Ishikawa (cell line): ENCODE results near the gene KIAA1549.

Experiments
- CEBPB ChIP-seq: IDR thresholded peaks from 2 replicates; pipeline ENCODE4 v1.6.1; 2012
- CREB1 ChIP-seq: IDR thresholded peaks from 2 replicates; pipeline ENCODE4 v1.6.1; 2012; ENCODE audit warnings: low read depth
- EGR1 ChIP-seq: IDR thresholded peaks from 2 replicates; pipeline ENCODE4 v1.6.1; 2012
- EP300 ChIP-seq: IDR thresholded peaks from 2 replicates; pipeline ENCODE4 v1.6.1; 2012; ENCODE audit warnings: borderline replicate concordance
- FOXM1 ChIP-seq: IDR thresholded peaks from 2 replicates; pipeline ENCODE4 v1.6.1; 2012; ENCODE audit warnings: low read depth, borderline replicate concordance
- MAX ChIP-seq: IDR thresholded peaks from 2 replicates; pipeline ENCODE4 v1.6.1; 2012
- NFIC ChIP-seq: IDR thresholded peaks from 2 replicates; pipeline ENCODE4 v1.6.1; 2012
- RAD21 ChIP-seq: IDR thresholded peaks from 2 replicates; pipeline ENCODE4 v1.6.1; 2012; ENCODE audit warnings: low read depth
- REST ChIP-seq: IDR thresholded peaks from 2 replicates; pipeline ENCODE4 v1.6.1; 2012; ENCODE audit warnings: low read depth, mild to moderate bottlenecking
- TAF1 ChIP-seq: IDR thresholded peaks from 2 replicates; pipeline ENCODE4 v1.6.1; 2012; ENCODE audit warnings: low read depth, mild to moderate bottlenecking
- TCF12 ChIP-seq: IDR thresholded peaks from 2 replicates; pipeline ENCODE4 v1.6.1; 2012; ENCODE audit warnings: low read depth
- TEAD4 ChIP-seq: IDR thresholded peaks from 2 replicates; pipeline ENCODE4 v1.6.1; 2012
- USF1 ChIP-seq: IDR thresholded peaks from 2 replicates; pipeline ENCODE4 v1.6.1; 2012
- YY1 ChIP-seq: IDR thresholded peaks from 2 replicates; pipeline ENCODE4 v1.6.1; 2012; ENCODE audit warnings: low read depth
- ZBTB7A ChIP-seq: IDR thresholded peaks from 2 replicates; pipeline ENCODE4 v1.6.1; 2012; ENCODE audit warnings: low read depth

Gene KIAA1549

GRCh38 chr7:138801256-138801655 lies 179.9 kb downstream of the KIAA1549 start:
- no peak for TF ChIP-seq RAD21
- TF ChIP-seq REST = no peak
- no peak for TF ChIP-seq EP300

GRCh38 chr7:138799336-138800000 lies 181.7 kb downstream of the KIAA1549 start:
- TF ChIP-seq TCF12 (no peak), REST (no peak), FOXM1 (no peak), MAX (no peak), ZBTB7A (no peak), TEAD4 (no peak), USF1 (no peak), TAF1 (no peak), CEBPB (no peak), CREB1 (no peak), EGR1 (no peak), EP300 (no peak), NFIC (no peak), YY1 (no peak), RAD21 (no peak)

GRCh38 chr7:138798836-138799235 lies 182.4 kb downstream of the KIAA1549 start:
- TF ChIP-seq USF1 = no peak
- TF ChIP-seq ZBTB7A = no peak
- no peak for TF ChIP-seq RAD21
- TF ChIP-seq FOXM1 = no peak
- no peak for TF ChIP-seq EGR1
- TF ChIP-seq EP300 = no peak
- no peak for TF ChIP-seq TEAD4
- no peak for TF ChIP-seq TAF1
- TF ChIP-seq REST = no peak
- no peak for TF ChIP-seq TCF12
- TF ChIP-seq CEBPB = no peak
- TF ChIP-seq NFIC = no peak

- no peak for TF ChIP-seq NFIC
- TF ChIP-seq REST = no peak
- no peak for TF ChIP-seq FOXM1
- TF ChIP-seq TEAD4 = no peak
- TF ChIP-seq EGR1 = no peak
- no peak for TF ChIP-seq EP300
- no peak for TF ChIP-seq USF1
- TF ChIP-seq RAD21 = no peak
- no peak for TF ChIP-seq TAF1
- no peak for TF ChIP-seq TCF12
- no peak for TF ChIP-seq CREB1
- no peak for TF ChIP-seq YY1
- TF ChIP-seq ZBTB7A = no peak
- no peak for TF ChIP-seq CEBPB
These were observed 183.4 kb downstream of the KIAA1549 start, which contains the start of the genes ATP6V0A4 and TMEM213 for GRCh38 chr7:138797715-138798320. TSS of gene ATP6V0A4 (minus strand) at chr7:138798196. CDS start at chr7:138771247, 26,949 bp downstream. TSS of gene TMEM213 (plus strand) at chr7:138797994. CDS start at chr7:138798105, 111 bp downstream.
